ENCODE results near the gene PIK3R1.

DNA sequence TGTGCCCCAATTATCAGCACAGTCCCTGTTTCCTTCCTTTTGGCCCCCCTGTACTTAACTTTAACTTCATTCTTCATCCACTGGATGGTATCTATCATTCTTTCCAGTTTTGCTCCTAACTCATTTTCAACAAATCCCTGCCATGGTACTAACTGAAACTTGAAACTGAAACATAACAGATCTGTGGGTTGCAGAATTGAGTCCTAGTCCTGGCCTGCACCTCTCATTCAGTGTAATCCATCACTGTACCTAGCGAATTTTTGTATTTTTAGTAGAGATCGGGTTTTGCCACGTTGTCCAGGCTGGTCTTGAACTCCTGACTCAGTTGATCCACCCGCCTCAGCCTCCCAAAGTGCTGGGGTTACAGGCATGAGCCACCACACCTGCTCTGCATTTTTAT lies 15.3 kb upstream of the PIK3R1 start:
- TF ChIP-seq, protein P1, sequence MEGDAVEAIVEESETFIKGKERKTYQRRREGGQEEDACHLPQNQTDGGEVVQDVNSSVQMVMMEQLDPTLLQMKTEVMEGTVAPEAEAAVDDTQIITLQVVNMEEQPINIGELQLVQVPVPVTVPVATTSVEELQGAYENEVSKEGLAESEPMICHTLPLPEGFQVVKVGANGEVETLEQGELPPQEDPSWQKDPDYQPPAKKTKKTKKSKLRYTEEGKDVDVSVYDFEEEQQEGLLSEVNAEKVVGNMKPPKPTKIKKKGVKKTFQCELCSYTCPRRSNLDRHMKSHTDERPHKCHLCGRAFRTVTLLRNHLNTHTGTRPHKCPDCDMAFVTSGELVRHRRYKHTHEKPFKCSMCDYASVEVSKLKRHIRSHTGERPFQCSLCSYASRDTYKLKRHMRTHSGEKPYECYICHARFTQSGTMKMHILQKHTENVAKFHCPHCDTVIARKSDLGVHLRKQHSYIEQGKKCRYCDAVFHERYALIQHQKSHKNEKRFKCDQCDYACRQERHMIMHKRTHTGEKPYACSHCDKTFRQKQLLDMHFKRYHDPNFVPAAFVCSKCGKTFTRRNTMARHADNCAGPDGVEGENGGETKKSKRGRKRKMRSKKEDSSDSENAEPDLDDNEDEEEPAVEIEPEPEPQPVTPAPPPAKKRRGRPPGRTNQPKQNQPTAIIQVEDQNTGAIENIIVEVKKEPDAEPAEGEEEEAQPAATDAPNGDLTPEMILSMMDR (conservative IDR thresholded peaks at IDR 0.05; ENCODE audit: low read depth, low read length): no peak
- TF ChIP-seq BHLHE40 (IDR thresholded peaks at IDR 0.05; ENCODE audit: low read depth, low read length) (no peak), SMC3 (IDR thresholded peaks at IDR 0.05; ENCODE audit: low read depth, low read length) (no peak), POLR2A (IDR thresholded peaks at IDR 0.05; ENCODE audit: low read depth, low read length) (no peak), MAFK (IDR thresholded peaks at IDR 0.05; ENCODE audit: low read depth, low read length) (no peak)
